HG03025 (cell line): ENCODE measurements around the gene TP53TG3C.
"Not testable (repeated sequence)": the region's sequence is repeated elsewhere in the genome, so short reads cannot be mapped to it uniquely, and the experiment has no call there.

ENCODE experiments used
- ATAC-seq: cut with Tn5 transposase; IDR thresholded peaks from one replicate; pipeline ENCODE4 v1.9.1; 2021; ENCODE audit warnings: mild to moderate bottlenecking, moderate library complexity; ENCODE audit not compliant: unreplicated experiment, low FRiP score

The TP53TG3C gene, protein sequence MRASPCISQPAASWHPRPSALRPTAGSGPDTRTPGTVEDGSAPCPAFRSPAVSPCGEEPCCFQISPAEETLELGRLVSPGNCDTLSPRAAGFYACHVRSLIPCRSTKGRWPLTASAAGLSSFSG

DNA sequence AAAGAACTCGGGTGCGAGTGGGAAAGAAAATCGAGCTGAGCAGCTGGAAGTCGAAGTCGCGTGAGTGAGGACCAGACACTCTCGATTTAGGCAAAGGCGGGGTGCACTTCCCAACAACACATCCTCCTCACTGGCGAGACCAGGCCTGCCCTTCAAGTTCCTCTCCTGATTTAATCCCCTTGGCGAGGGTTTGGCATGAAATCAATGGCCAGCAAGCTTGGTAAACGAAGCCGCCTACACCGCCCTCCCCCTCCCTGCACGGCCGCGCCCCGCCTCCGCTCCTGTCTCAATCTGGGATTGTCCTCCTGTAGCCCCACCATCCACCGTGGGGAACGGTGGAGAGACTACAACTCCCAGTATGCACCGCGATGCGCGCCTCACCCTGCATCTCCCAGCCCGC is at the start of gene TP53TG3C:
TP53TG3C (plus strand) TSS at position 301 of the 400 bp plus-strand sequence; CDS start at position 369, 68 bp downstream.
- not testable (repeated sequence) for ATAC-seq
